IMR-90 (cell line): Measurements from ENCODE around the gene NPEPL1. TPM values are rescaled to one million over a fixed set of nuclear protein-coding genes. Genes with fewer than 3 reads are reported as not detected.

Source experiments
- ATAC-seq: fragments of 200-7000 bp; cut with Tn5 transposase; 2 replicates; pipeline ENCODE4 v1.9.1; 2020; ENCODE audit warnings: low read depth, mild to moderate bottlenecking, moderate library complexity
- BruUV-seq: library from RNA; stranded (reverse); fragments of 400-500 nt; replicated peaks from 2 replicates; lab custom pipeline; 2021; lab: Mats Ljungman, UMichigan
- CTCF ChIA-PET: fragments of 300-600 bp; formaldehyde crosslinking; extraction: SDS; loops from one replicate; lab custom pipeline; 2021; ENCODE audit warnings: antibody characterized with exemption; lab: Yijun Ruan, JAX
- POLR2A ChIA-PET: fragments of 300-600 bp; sonication (Branson Sonifier 250); formaldehyde crosslinking; loops from one replicate; lab custom pipeline; 2022; ENCODE audit warnings: antibody characterized with exemption; ENCODE audit not compliant: unreplicated experiment; lab: Charles Lee
- DNase-seq: peaks from one replicate; pipeline ENCODE4 v3.0.0; 2013
- H2AFZ ChIP-seq: replicated peaks from 2 replicates; pipeline ENCODE3; 2013; ENCODE audit warnings: low read length, mild to moderate bottlenecking; ENCODE audit not compliant: poor library complexity
- H2AK5ac ChIP-seq: 2 replicates; pipeline ENCODE4 v1.6.1; 2013; ENCODE audit warnings: low read depth, low read length, inconsistent platforms
- H2AK9ac ChIP-seq: replicated peaks from 2 replicates; pipeline ENCODE3; 2013; ENCODE audit warnings: mild to moderate bottlenecking, low read depth, low read length, moderate library complexity; ENCODE audit not compliant: poor library complexity
- H2BK120ac ChIP-seq: 2 replicates; pipeline ENCODE4 v1.6.1; 2013; ENCODE audit warnings: low read depth, low read length, inconsistent platforms
- H2BK15ac ChIP-seq: 3 replicates; pipeline ENCODE4 v1.6.1; 2013; ENCODE audit warnings: low read depth, low read length, inconsistent platforms
- H2BK20ac ChIP-seq: 2 replicates; pipeline ENCODE4 v1.6.1; 2013; ENCODE audit warnings: low read depth, mild to moderate bottlenecking, inconsistent platforms, low read length, moderate library complexity
- H2BK5ac ChIP-seq: 2 replicates; pipeline ENCODE4 v1.6.1; 2013; ENCODE audit warnings: mild to moderate bottlenecking, low read depth, low read length, inconsistent platforms; ENCODE audit not compliant: poor library complexity, severe bottlenecking
- H3K14ac ChIP-seq: replicated peaks from 2 replicates; pipeline ENCODE4 v1.6.1; 2013; ENCODE audit warnings: low read depth, low read length, inconsistent platforms
- H3K18ac ChIP-seq: 2 replicates; pipeline ENCODE4 v1.6.1; 2013; ENCODE audit warnings: low read depth, low read length, control low read depth
- H3K23ac ChIP-seq: 2 replicates; pipeline ENCODE4 v1.6.1; 2013; ENCODE audit warnings: low read depth, low read length, inconsistent platforms
- H3K27ac ChIP-seq: 2 replicates; pipeline ENCODE4 v1.5.1; 2013; ENCODE audit warnings: mild to moderate bottlenecking, control low read depth, low read length; ENCODE audit not compliant: insufficient read depth
- H3K27me3 ChIP-seq: 2 replicates; pipeline ENCODE4 v1.6.1; 2013; ENCODE audit warnings: low read length; ENCODE audit not compliant: control insufficient read depth, insufficient read depth
- H3K36me3 ChIP-seq: 2 replicates; pipeline ENCODE4 v1.6.1; 2013; ENCODE audit warnings: low read length, mixed read lengths; ENCODE audit not compliant: control insufficient read depth, insufficient read depth
- H3K4ac ChIP-seq: 2 replicates; pipeline ENCODE4 v1.6.1; 2013; ENCODE audit warnings: low read depth, low read length, inconsistent platforms
- H3K4me1 ChIP-seq: 2 replicates; pipeline ENCODE4 v1.6.1; 2013; ENCODE audit warnings: low read length, mixed read lengths; ENCODE audit not compliant: control insufficient read depth, insufficient read depth
- H3K4me2 ChIP-seq: 2 replicates; pipeline ENCODE4 v1.6.1; 2013; ENCODE audit warnings: low read depth, mild to moderate bottlenecking, control low read depth, low read length, moderate library complexity
- H3K4me3 ChIP-seq: 2 replicates; pipeline ENCODE4 v1.5.1; 2013; ENCODE audit warnings: low read depth, mild to moderate bottlenecking, control low read depth, low read length, moderate library complexity; ENCODE audit not compliant: insufficient read depth
- H3K56ac ChIP-seq: 2 replicates; pipeline ENCODE4 v1.6.1; 2013; ENCODE audit warnings: low read length, inconsistent platforms; ENCODE audit not compliant: insufficient read depth; ENCODE audit errors: extremely low read depth
- H3K79me1 ChIP-seq, 2 experiments: 2 replicates each; pipeline ENCODE4 v1.6.1; 2013; ENCODE audit warnings: low read length in 2 of 2, inconsistent platforms in 1 of 2, low read depth in 1 of 2
- H3K9ac ChIP-seq: 2 replicates; pipeline ENCODE4 v1.6.1; 2013; ENCODE audit warnings: low read depth, low read length, control low read depth
- H3K9me1 ChIP-seq: 2 replicates; pipeline ENCODE4 v1.6.1; 2013; ENCODE audit warnings: low read length, inconsistent platforms; ENCODE audit not compliant: insufficient read depth
- H3K9me3 ChIP-seq: 2 replicates; pipeline ENCODE4 v1.6.1; 2013; ENCODE audit warnings: low read length; ENCODE audit not compliant: control insufficient read depth, insufficient read depth
- H4K20me1 ChIP-seq: 2 replicates; pipeline ENCODE4 v1.6.1; 2013; ENCODE audit warnings: low read length, inconsistent platforms; ENCODE audit not compliant: insufficient read depth
- H4K5ac ChIP-seq: 2 replicates; pipeline ENCODE4 v1.6.1; 2013; ENCODE audit warnings: mild to moderate bottlenecking, low read depth, low read length, control low read depth
- H4K8ac ChIP-seq, 2 experiments: 2 replicates each; pipeline ENCODE4 v1.6.1; 2013; ENCODE audit warnings: low read depth in 2 of 2, low read length in 2 of 2, control low read depth in 1 of 2, inconsistent platforms in 1 of 2
- H4K91ac ChIP-seq: 2 replicates; pipeline ENCODE4 v1.6.1; 2013; ENCODE audit warnings: low read depth, low read length, inconsistent platforms; ENCODE audit not compliant: insufficient read depth
- BHLHE40 ChIP-seq: fragments of 150-350 bp; IDR thresholded peaks from 2 replicates; pipeline ENCODE4 v1.6.1; 2016; ENCODE audit warnings: mild to moderate bottlenecking, low read depth, low read length
- CHD1 ChIP-seq: IDR thresholded peaks from 2 replicates; pipeline ENCODE4 v1.6.1; 2012; ENCODE audit warnings: low read depth, low read length, improper control_type of control experiment
- WGBS, 2 experiments: methylation state at CpG; one replicate each; pipeline versions ENCODE4 v1.1.5 to v1.1.7; 2013; ENCODE audit warnings: missing lambda C conversion rate in 2 of 2; ENCODE audit not compliant: insufficient read length in 1 of 2; ENCODE audit errors: extremely low coverage in 2 of 2; 5-methylcytosine and 5-hydroxymethylcytosine counted together
- dilution Hi-C: fragments of 300-500 bp; cut with HindIII; formaldehyde crosslinking; loops from one replicate; pipeline ENCODE4 v1.14.3; 2018; ENCODE audit warnings: low sequenced_read_pairs; ENCODE audit not compliant: unreplicated experiment
- in situ Hi-C: fragments of 300-500 bp; cut with MboI; formaldehyde crosslinking; loops from 3 replicates; pipeline ENCODE4 v1.14.3; 2019; ENCODE audit warnings: low sequenced_read_pairs, inconsistent platforms, mixed read lengths
- intact Hi-C: fragments of 100-400 bp; cut with micrococcal nuclease; formaldehyde crosslinking; loops from 2 replicates; pipeline ENCODE4 v1.10.0; 2022
- polyA plus RNA-seq, 3 experiments: library from polyadenylated mRNA; depleted of rRNA; stranded (reverse); fragments of >200 nt; gene quantifications; 2 replicates each; pipeline ENCODE4 v1.2.3, GENCODE V29; 2012; ENCODE audit warnings: low replicate concordance in 1 of 3
- total RNA-seq: library from RNA; depleted of rRNA; stranded (reverse); fragments of >200 nt; gene quantifications from 2 replicates; pipeline ENCODE4 v1.2.3, GENCODE V29; 2012

Gene NPEPL1
- total and polyA plus RNA-seq, 2 of the 4 experiments (the other 2 are of a cell fraction), result 6.3 to 10.4 TPM

GRCh38 chr20:58711266-58712051, 18.9 kb downstream of the NPEPL1 start:
- peak overlapping the region; percentile 17; the same call in 1 of the 2 replicates for H3K56ac ChIP-seq
- H3K9me1 ChIP-seq, result no peaks in the 10 kb centered on the region
- H3K4me3 ChIP-seq, result no peak overlapping the region
- no peak overlapping the region for H2BK15ac ChIP-seq
- H3K4ac ChIP-seq, result no peak overlapping the region
- no peak overlapping the region for H3K4me2 ChIP-seq
- H3K4me1 ChIP-seq, result no peaks in the 10 kb centered on the region
- no peak overlapping the region for H3K9ac ChIP-seq
- TF ChIP-seq CHD1, result no peak
- no peak for TF ChIP-seq BHLHE40
- H4K5ac ChIP-seq, result no peak overlapping the region
- H3K18ac ChIP-seq, result no peak overlapping the region
- no peaks in the 10 kb centered on the region for H3K9me3 ChIP-seq
- H3K14ac ChIP-seq, result no peak overlapping the region
- no peak overlapping the region for H3K27ac ChIP-seq
- peak overlapping the region; percentile 14 for H2AFZ ChIP-seq
- ChIA-PET CTCF (no interaction called here), POLR2A (no interaction called here)
- H2BK120ac ChIP-seq, result no peak overlapping the region
- no peak for DNase-seq
- dilution Hi-C loops, result no loop called here
- no peaks in the 10 kb centered on the region for H3K79me1 ChIP-seq
- no peak overlapping the region for H2BK20ac ChIP-seq
- no peak overlapping the region for H2AK9ac ChIP-seq
- intact Hi-C loops, result no loop called here
- H3K27me3 ChIP-seq, result no peaks in the 10 kb centered on the region
- no peak overlapping the region for H2BK5ac ChIP-seq
- no peak for ATAC-seq
- in situ Hi-C loops, result no loop called here
- H4K8ac ChIP-seq, result no peak overlapping the region
- no TSS peak for BruUV-seq
- 89% methylated on average over 14 of the region's 21 CpGs; no CpG with 5 or more reads in 1 of the 2 experiments for WGBS, 2 experiments
- H2AK5ac ChIP-seq, result no peak overlapping the region
- H3K23ac ChIP-seq, result no peak overlapping the region
- no peaks in the 10 kb centered on the region for H4K20me1 ChIP-seq
- no peak overlapping the region for H4K91ac ChIP-seq
- no peaks in the 10 kb centered on the region for H3K36me3 ChIP-seq
